Lower leg skin (tissue), 4 donors: Measurements from ENCODE around the gene SLC12A2. TPM values are rescaled to one million over a fixed set of nuclear protein-coding genes. Genes with fewer than 3 reads are reported as not detected.

Source experiments
- DNase-seq, 2 donors: peaks; one replicate each; pipeline ENCODE4 v3.0.0-alpha.2; 2019; ENCODE audit warnings: low spot score in 2 of 2
- H3K4me3 ChIP-seq: fragments of 200-600 bp; sonication (generic); 2 replicates; pipeline ENCODE4 v1.5.1; 2017; ENCODE audit warnings: mild to moderate bottlenecking, low read depth; ENCODE audit not compliant: poor library complexity, severe bottlenecking
- POLR2A ChIP-seq, 2 donors: fragments of 450-650 bp; IDR thresholded peaks; one replicate each; pipeline ENCODE4 v1.6.1; 2016 to 2017; ENCODE audit warnings: antibody characterized with exemption in 2 of 2, mild to moderate bottlenecking in 1 of 2, moderate library complexity in 1 of 2
- WGBS, 2 donors: methylation state at CpG; one replicate each; pipeline ENCODE4 v1.1.5; 2018; 5-methylcytosine and 5-hydroxymethylcytosine counted together
- intact Hi-C: fragments of 100-400 bp; cut with DNase I; formaldehyde crosslinking; loops from one replicate; pipeline ENCODE4 v1.15.0; 2023; ENCODE audit warnings: low total_unique reads
- total RNA-seq, 4 donors: library from RNA; depleted of rRNA; stranded (reverse); fragments of >200 nt; gene quantifications; one replicate each; pipeline ENCODE4 v1.1.0, GENCODE V29; 2016
- TF ChIP-seq, protein P1 (sequence below), 3 donors: fragments of 450-650 bp; IDR thresholded peaks; one replicate each; pipeline ENCODE4 v1.5.1; 2016; ENCODE audit warnings: antibody characterized with exemption in 3 of 3, mild to moderate bottlenecking in 3 of 3, moderate library complexity in 2 of 3

The SLC12A2 gene
- total RNA-seq, 4 donors from 2014 or later: 61.2 to 267 (median 172) TPM

DNA sequence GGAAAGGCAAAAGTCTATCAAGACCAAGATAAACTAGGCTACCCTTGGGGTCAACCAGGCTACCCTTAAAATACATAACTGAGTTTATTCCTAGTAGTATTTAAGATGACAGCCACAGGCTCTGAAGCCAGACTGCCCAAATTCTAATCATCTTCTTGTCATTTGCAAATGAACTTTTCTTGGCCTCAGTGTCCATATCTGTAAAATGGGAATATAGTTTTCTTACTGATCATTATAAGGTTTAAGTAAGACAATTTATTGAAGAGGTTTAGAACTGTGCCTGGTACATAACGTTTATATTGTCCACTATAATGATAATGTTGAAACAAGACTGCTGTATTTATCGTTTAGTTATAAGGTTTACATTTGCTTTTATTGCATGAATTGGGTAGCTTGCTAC is 112.5 kb downstream of the SLC12A2 start:
- WGBS, 2 donors: 92 to 94% methylated on average over 2 of the region's 2 CpGs
- TF ChIP-seq, protein P1, sequence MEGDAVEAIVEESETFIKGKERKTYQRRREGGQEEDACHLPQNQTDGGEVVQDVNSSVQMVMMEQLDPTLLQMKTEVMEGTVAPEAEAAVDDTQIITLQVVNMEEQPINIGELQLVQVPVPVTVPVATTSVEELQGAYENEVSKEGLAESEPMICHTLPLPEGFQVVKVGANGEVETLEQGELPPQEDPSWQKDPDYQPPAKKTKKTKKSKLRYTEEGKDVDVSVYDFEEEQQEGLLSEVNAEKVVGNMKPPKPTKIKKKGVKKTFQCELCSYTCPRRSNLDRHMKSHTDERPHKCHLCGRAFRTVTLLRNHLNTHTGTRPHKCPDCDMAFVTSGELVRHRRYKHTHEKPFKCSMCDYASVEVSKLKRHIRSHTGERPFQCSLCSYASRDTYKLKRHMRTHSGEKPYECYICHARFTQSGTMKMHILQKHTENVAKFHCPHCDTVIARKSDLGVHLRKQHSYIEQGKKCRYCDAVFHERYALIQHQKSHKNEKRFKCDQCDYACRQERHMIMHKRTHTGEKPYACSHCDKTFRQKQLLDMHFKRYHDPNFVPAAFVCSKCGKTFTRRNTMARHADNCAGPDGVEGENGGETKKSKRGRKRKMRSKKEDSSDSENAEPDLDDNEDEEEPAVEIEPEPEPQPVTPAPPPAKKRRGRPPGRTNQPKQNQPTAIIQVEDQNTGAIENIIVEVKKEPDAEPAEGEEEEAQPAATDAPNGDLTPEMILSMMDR (IDR thresholded peaks at IDR 0.05): no peak
- no peak for TF ChIP-seq POLR2A (IDR thresholded peaks at IDR 0.05)
- intact Hi-C loops: loop anchor here (5.0 kb wide), 1 partner anchor 629 kb away; no protein-coding TSS in a partner anchor
- no peak for DNase-seq
- no peak overlapping the region for H3K4me3 ChIP-seq

DNA sequence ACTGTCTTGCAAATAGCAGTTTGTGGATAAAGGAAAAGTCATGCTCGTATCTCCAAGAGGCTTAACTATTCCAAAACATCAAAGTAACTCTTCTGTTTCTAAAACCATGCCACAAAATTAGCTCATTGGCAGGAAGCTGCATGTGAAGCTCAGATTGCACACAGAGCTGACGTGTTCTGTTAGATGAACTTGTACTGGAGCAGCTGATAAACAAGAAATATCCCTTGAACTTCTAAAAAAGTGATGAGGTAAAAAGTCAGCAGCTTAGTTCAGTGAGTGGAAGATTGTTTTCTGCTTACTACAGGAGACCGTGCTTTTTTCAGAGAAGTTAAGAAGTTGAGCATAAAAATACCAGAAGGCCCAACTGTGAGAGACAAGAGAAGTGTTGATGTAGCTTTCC is 113.2 kb downstream of the SLC12A2 start:
- no peak for TF ChIP-seq POLR2A (IDR thresholded peaks at IDR 0.05)
- H3K4me3 ChIP-seq: no peak overlapping the region
- DNase-seq: no peak
- 72 to 78% methylated on average over 3 of the region's 3 CpGs for WGBS, 2 donors
- intact Hi-C loops: loop anchor here (5.0 kb wide), 1 partner anchor 629 kb away; no protein-coding TSS in a partner anchor

DNA sequence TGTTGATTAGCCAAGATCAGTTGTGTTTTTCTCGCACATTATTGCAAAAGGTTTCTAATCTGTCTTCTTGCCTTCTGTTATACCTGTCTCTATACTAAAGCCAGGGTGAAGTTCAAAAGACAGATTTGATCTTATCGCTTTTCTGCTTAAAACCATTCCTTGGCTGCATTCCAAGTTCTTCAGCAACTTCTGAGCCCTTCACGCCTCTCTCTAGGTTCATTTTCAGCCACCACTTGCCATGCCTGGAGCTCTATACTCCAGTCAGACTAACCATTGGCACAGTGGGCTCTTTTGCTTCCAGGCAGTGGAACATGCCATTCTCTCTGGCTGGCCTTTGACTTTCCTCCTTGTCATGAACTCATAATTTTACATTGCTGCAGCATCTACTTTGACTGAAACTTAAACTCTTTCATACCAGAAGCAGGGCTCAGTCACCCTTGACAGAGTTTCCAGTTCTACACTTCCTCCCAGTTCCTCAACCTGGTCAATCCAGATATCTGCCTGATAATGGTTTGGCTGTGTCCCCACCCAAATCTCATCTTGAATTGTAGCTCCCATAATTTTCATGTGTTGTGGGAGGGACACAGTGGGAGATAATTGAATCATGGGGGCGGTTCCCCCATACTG is 114.4 kb downstream of the SLC12A2 start:
- no peak overlapping the region for H3K4me3 ChIP-seq
- DNase-seq: no peak
- TF ChIP-seq, protein P1 (IDR thresholded peaks at IDR 0.05): no peak
- no peak for TF ChIP-seq POLR2A (IDR thresholded peaks at IDR 0.05)
- 76 to 80% methylated on average over 4 of the region's 4 CpGs for WGBS, 2 donors
- intact Hi-C loops: loop anchor here (5.0 kb wide), 1 partner anchor 631 kb away; no protein-coding TSS in a partner anchor

DNA sequence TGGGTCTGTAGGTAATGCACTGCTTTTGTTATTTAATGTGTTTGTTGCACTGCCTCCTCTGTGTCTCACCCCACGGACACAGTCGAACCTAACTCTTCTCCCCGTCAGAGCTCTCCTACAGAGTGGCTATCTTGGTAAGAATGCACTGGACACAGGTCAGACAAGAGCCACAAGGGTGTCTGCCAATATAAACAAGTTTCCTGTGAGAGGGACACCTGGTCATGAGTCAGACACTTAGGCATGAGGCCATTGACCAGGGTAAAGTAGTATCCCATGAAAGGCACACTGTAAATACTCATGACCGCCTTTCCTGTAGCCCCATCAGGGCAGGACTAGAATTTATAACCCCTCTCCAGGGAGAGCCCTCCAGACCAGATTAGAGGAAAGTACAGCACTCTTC is 115.5 kb downstream of the SLC12A2 start:
- H3K4me3 ChIP-seq: no peak overlapping the region
- no peak for DNase-seq
- TF ChIP-seq, protein P1 (IDR thresholded peaks at IDR 0.05): no peak
- no peak for TF ChIP-seq POLR2A (IDR thresholded peaks at IDR 0.05)
- WGBS, 2 donors: 85 to 89% methylated on average over 4 of the region's 4 CpGs
- intact Hi-C loops: loop anchor here (5.0 kb wide), 1 partner anchor 632 kb away; no protein-coding TSS in a partner anchor

DNA sequence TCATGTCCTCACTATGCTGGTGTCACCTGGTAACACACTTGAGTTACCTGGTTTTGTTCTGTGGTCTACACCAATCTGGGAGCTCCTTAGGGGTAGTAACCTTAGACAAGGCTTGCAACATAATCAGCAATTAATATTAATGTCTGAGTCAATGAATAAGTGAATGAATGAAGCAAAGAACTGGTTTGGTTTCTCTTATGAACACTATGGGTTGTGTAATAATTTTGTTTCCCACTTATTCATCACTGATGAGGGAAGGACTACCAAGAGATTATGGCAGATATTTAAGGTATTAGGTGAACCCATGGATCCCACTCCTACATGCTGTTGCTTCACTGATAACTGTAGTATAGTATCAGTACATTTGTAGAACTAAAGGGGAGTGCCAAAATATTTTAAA is 116.0 kb downstream of the SLC12A2 start:
- intact Hi-C loops: loop anchor here (5.0 to 10.0 kb wide), 2 partner anchors 435 to 632 kb away; no protein-coding TSS in a partner anchor
- TF ChIP-seq, protein P1 (IDR thresholded peaks at IDR 0.05): no peak
- no peak for TF ChIP-seq POLR2A (IDR thresholded peaks at IDR 0.05)
- no peak for DNase-seq
- no peak overlapping the region for H3K4me3 ChIP-seq

DNA sequence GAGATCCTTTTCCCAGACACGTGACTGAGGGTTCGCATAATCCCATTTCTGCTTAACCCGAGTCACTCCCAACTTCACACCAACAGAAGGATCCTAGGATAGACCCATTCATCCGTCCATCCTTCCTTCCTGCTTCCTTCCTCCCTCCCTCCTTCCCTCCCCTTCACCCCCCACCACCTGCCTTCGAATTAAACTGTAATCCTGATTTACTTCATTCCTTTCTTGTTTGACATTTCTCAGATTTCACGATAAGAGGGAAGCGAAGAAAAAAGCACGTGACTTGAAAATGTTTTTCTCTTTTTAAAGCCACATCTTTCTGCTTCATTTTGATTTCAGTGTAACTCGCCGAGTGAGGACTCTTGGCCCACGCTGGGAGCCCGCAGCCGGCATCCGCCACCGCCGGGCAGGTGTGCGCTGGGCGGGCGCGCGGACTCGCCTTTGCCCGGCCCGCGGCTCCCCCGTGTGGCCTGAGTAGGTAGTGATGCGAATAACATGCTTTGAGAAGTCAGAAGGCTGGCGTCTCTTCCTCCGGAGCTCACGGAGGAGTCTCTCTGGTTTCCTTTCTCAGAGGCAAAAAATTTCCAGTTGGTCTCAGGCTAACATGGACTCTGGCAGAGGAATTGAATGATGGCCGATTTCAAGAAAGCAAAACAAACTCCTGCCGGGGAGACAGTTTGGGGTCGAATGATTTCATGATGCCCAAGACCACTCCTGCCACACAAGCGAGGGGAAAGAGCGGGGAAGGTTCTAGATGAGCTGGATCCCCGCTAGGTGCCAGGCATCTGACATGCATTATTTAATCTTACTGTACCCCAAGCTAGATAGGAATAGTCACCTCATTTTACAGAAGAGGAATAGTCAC is 117.7 kb downstream of the SLC12A2 start:
- peak; percentile 65 to 95 for DNase-seq
- 12% methylated on average over 36 of the region's 36 CpGs for WGBS, 2 donors
- intact Hi-C loops: loop anchor here (10.0 kb wide), 1 partner anchor 436 kb away; no protein-coding TSS in a partner anchor

More for the DNA sequence above, 117.7 kb downstream of the SLC12A2 start:
- no peak for TF ChIP-seq POLR2A (IDR thresholded peaks at IDR 0.05)
- TF ChIP-seq, protein P1 (IDR thresholded peaks at IDR 0.05): peak in 1 of 3 donors; percentile 46
- H3K4me3 ChIP-seq: no peak overlapping the region
